ENCODE data around the gene KIF2C. TPM values are rescaled to one million over a fixed set of nuclear protein-coding genes. Genes with fewer than 3 reads are reported as not detected.

Gene KIF2C
- total and polyA plus RNA-seq, 2 of the 4 experiments (the other 2 are of a cell fraction), result 31.6 to 45.0 TPM

- peaks cover 51% of the 10 kb centered on the region for H4K20me1 ChIP-seq (ENCODE audit: insufficient read depth, low read length)
- no peak overlapping the region; the same call in 1 of the 2 replicates for H3K4me2 ChIP-seq (ENCODE audit: low read depth, low read length)
- intact Hi-C loops (cut with micrococcal nuclease) (no loop called here), in situ Hi-C loops (cut with MboI; ENCODE audit: low sequenced_read_pairs) (no loop called here), dilution Hi-C loops (cut with HindIII; ENCODE audit: low sequenced_read_pairs, unreplicated experiment) (no loop called here)
- no peak overlapping the region for H2BK20ac ChIP-seq (ENCODE audit: low read depth, low read length)
- no peak overlapping the region for H2BK5ac ChIP-seq (ENCODE audit: low read depth, low read length, poor library complexity, severe bottlenecking)
- peaks cover 44% of the 10 kb centered on the region for H3K36me3 ChIP-seq (ENCODE audit: control insufficient read depth, insufficient read depth, low read length)
- no TSS peak for BruUV-seq (replicated peaks)
- H3K14ac ChIP-seq (replicated peaks; ENCODE audit: low read depth, low read length), result no peak overlapping the region
- H3K9ac ChIP-seq (ENCODE audit: low read depth, low read length), result no peak overlapping the region
- ATAC-seq (ENCODE audit: low read depth), result no peak
- POLR2A ChIA-PET (ENCODE audit: unreplicated experiment), result no interaction called here
- peaks cover 19% of the 10 kb centered on the region for H3K9me1 ChIP-seq (ENCODE audit: insufficient read depth, low read length)
- H3K9me3 ChIP-seq (ENCODE audit: control insufficient read depth, insufficient read depth, low read length), result no peaks in the 10 kb centered on the region
- no peak for DNase-seq
- CTCF ChIA-PET, result no interaction called here
- no peak overlapping the region for H4K91ac ChIP-seq (ENCODE audit: insufficient read depth, low read depth, low read length)
- TF ChIP-seq SMC3 (IDR thresholded peaks at IDR 0.05; ENCODE audit: low read depth, low read length) (no peak), RAD21 (IDR thresholded peaks at IDR 0.05; ENCODE audit: low read length) (no peak)
- no peaks in the 10 kb centered on the region; the same call in 1 of the 2 replicates for H3K27me3 ChIP-seq (ENCODE audit: control insufficient read depth, insufficient read depth, low read length)
- no peak overlapping the region for H3K23ac ChIP-seq (ENCODE audit: low read depth, low read length)
- H3K4me3 ChIP-seq (ENCODE audit: insufficient read depth, low read depth, low read length), result no peak overlapping the region
- H2BK120ac ChIP-seq (ENCODE audit: low read depth, low read length), result no peak overlapping the region
- H3K18ac ChIP-seq (ENCODE audit: low read depth, low read length), result no peak overlapping the region
- no peak overlapping the region for H3K4ac ChIP-seq (ENCODE audit: low read depth, low read length)
- no peak overlapping the region for H2AK5ac ChIP-seq (ENCODE audit: low read depth, low read length)
- WGBS, 2 experiments (ENCODE audit: extremely low coverage in 2 of 2, insufficient read length in 1 of 2), result 100% methylated on average over 3 of the region's 6 CpGs; no CpG with 5 or more reads in 1 of the 2 experiments
- no peak overlapping the region for H2AK9ac ChIP-seq (replicated peaks; ENCODE audit: low read depth, low read length, poor library complexity)
- H4K5ac ChIP-seq (ENCODE audit: low read depth, low read length), result no peak overlapping the region
- H4K8ac ChIP-seq (ENCODE audit: low read depth in 2 of 2, low read length in 2 of 2), result no peak overlapping the region
- H2BK15ac ChIP-seq (ENCODE audit: low read depth, low read length), result no peak overlapping the region
- H2AFZ ChIP-seq (replicated peaks; ENCODE audit: low read length, poor library complexity), result no peak overlapping the region
- H3K79me1 ChIP-seq (ENCODE audit: low read depth in 1 of 2, low read length in 2 of 2), result peaks cover 17 to 65% of the 10 kb centered on the region in 2 experiments
- H3K4me1 ChIP-seq (ENCODE audit: control insufficient read depth, insufficient read depth, low read length), result peaks cover 17% of the 10 kb centered on the region
- no peak overlapping the region for H3K56ac ChIP-seq (ENCODE audit: extremely low read depth, insufficient read depth, low read length)
- H3K27ac ChIP-seq (ENCODE audit: insufficient read depth, low read length), result no peak overlapping the region
Measured at GRCh38 chr1:44778705-44779576, 39.3 kb downstream of the KIF2C start.

All from IMR-90 (cell line).